ENCODE data around the gene C10orf71. TPM values are rescaled to one million over a fixed set of nuclear protein-coding genes. Genes with fewer than 3 reads are reported as not detected.
A peak's percentile ranks its signal among the peaks of the same experiment; 100 is the strongest.

Gene C10orf71
- polyA plus RNA-seq, 1 of the 3 experiments (the other 2 are of a cell fraction): not detected

DNA sequence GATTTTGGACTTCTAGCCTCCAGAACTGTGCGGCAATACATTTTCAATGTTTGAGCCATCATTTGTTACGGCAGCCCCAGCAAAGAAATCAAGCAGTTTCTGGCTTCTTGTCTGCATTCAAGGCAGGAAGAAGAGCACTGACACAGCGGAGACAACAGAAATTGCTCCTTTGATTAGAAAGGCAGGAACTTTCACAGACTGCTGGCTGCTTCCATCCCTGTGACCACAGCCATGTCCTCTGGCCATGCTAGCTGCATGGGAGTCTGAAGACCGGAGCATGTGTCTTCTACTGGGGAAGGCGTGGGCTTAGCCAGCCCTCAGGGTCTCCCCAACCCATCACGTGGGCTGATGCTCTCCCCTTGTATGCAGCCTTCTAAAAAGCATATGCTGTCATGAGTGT is 19.1 kb downstream of the C10orf71 start (continued):
- TF ChIP-seq FOXM1 (IDR thresholded peaks at IDR 0.05; ENCODE audit: low read depth): no peak
- TF ChIP-seq, protein P1, sequence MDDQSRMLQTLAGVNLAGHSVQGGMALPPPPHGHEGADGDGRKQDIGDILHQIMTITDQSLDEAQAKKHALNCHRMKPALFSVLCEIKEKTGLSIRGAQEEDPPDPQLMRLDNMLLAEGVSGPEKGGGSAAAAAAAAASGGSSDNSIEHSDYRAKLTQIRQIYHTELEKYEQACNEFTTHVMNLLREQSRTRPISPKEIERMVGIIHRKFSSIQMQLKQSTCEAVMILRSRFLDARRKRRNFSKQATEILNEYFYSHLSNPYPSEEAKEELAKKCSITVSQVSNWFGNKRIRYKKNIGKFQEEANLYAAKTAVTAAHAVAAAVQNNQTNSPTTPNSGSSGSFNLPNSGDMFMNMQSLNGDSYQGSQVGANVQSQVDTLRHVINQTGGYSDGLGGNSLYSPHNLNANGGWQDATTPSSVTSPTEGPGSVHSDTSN (IDR thresholded peaks at IDR 0.05): no peak
- TF ChIP-seq FOSL2 (IDR thresholded peaks at IDR 0.05; ENCODE audit: borderline replicate concordance, low read depth): no peak

DNA sequence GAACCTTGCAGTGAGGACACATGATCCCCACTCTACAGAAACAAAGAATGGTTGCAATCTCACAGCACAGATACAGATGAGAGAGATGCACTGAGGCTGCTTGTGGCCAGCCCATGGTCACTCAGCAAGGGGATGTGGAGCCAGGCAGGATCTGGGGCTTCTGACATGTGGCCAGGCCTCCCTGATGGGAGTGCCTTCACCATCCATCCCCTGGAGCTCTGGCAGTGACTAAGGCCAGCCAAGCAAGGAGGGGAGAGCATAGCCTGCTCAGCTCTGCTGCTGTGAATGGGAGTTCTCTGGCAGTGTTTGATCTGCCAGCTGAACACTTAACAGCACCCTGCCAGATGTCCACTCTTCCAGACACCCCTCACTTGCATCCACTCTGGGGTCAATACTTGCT is 19.8 kb downstream of the C10orf71 start:
- no peak overlapping the region for H3K4me2 ChIP-seq
- H3K27me3 ChIP-seq (ENCODE audit: insufficient read depth): no peaks in the 10 kb centered on the region
- H3F3A ChIP-seq (replicated peaks; ENCODE audit: insufficient read depth): no peaks in the 10 kb centered on the region
- peaks cover 0 to 22% of the 10 kb centered on the region in 2 experiments; a peak in 1 of 4 replicates for H3K4me1 ChIP-seq (ENCODE audit: control insufficient read depth in 1 of 2, insufficient read depth in 2 of 2, low read depth in 1 of 2, low read length in 1 of 2)
- peak; percentile 75; the same call in 1 of the 2 replicates for TF ChIP-seq MXI1 (IDR thresholded peaks at IDR 0.05; ENCODE audit: low read depth, low read length)
- TF ChIP-seq, protein P2, sequence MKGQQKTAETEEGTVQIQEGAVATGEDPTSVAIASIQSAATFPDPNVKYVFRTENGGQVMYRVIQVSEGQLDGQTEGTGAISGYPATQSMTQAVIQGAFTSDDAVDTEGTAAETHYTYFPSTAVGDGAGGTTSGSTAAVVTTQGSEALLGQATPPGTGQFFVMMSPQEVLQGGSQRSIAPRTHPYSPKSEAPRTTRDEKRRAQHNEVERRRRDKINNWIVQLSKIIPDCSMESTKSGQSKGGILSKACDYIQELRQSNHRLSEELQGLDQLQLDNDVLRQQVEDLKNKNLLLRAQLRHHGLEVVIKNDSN (IDR thresholded peaks at IDR 0.05; ENCODE audit: borderline replicate concordance, low read depth): no peak
- CTCF ChIA-PET: interaction anchor here (0.7 kb wide), 1 partner anchor 194 kb away, joined by 3 read pairs; no protein-coding TSS in a partner anchor
- H3K4me3 ChIP-seq (ENCODE audit: low read depth in 2 of 2, low read length in 1 of 2): no peak overlapping the region
- H3K79me2 ChIP-seq (ENCODE audit: insufficient read depth): no peaks in the 10 kb centered on the region
- peak; percentile 64 for DNase-seq
- no peak overlapping the region for H2AFZ ChIP-seq (ENCODE audit: low read depth)
- peak overlapping the region in 1 of 2 experiments; percentile 76; a peak in 2 of 4 replicates for H3K27ac ChIP-seq (ENCODE audit: low read depth in 2 of 2, low read length in 1 of 2)
- no peaks in the 10 kb centered on the region for H4K20me1 ChIP-seq (ENCODE audit: insufficient read depth)
- no peaks in the 10 kb centered on the region for H3K9me2 ChIP-seq
- POLR2A ChIA-PET: interaction anchor here (0.6 kb wide), 1 partner anchor 23 kb away, joined by 3 read pairs; no protein-coding TSS in a partner anchor
- H3K9me3 ChIP-seq: no peaks in the 10 kb centered on the region
- H3K9ac ChIP-seq: no peak overlapping the region
- H3K36me3 ChIP-seq (replicated peaks in 1 of 2; ENCODE audit: control insufficient read depth in 1 of 2, insufficient read depth in 2 of 2, low read length in 1 of 2): no peaks in the 10 kb centered on the region

GRCh38 chr10:49319206-49319605 is 20.2 kb downstream of the C10orf71 start:
- CTCF ChIA-PET: interaction anchor here (0.7 kb wide), 1 partner anchor 193 kb away, joined by 3 read pairs; no protein-coding TSS in a partner anchor
- Histone ChIP-seq H2AFZ (ENCODE audit: low read depth) (no peak overlapping the region), H3K27me3 (ENCODE audit: insufficient read depth) (no peaks in the 10 kb centered on the region), H3K9me2 (no peaks in the 10 kb centered on the region), H3K4me1 (ENCODE audit: control insufficient read depth in 1 of 2, insufficient read depth in 2 of 2, low read depth in 1 of 2, low read length in 1 of 2) (peaks cover 0 to 22% of the 10 kb centered on the region in 2 experiments; a peak in 1 of 4 replicates), H4K20me1 (ENCODE audit: insufficient read depth) (no peaks in the 10 kb centered on the region), H3K27ac (ENCODE audit: low read depth in 2 of 2, low read length in 1 of 2) (no peak overlapping the region; a peak in 2 of 4 replicates), H3K9me3 (no peaks in the 10 kb centered on the region), H3K9ac (no peak overlapping the region), H3F3A (replicated peaks; ENCODE audit: insufficient read depth) (no peaks in the 10 kb centered on the region), H3K4me2 (no peak overlapping the region), H3K79me2 (ENCODE audit: insufficient read depth) (no peaks in the 10 kb centered on the region), H3K4me3 (ENCODE audit: low read depth in 2 of 2, low read length in 1 of 2) (no peak overlapping the region), H3K36me3 (replicated peaks in 1 of 2; ENCODE audit: control insufficient read depth in 1 of 2, insufficient read depth in 2 of 2, low read length in 1 of 2) (no peaks in the 10 kb centered on the region)
- whole genome bisulfite sequencing (ENCODE audit: low lambda C conversion rate): 75% methylated on average over 1 of the region's 1 CpG
- POLR2A ChIA-PET: interaction anchor here (0.6 kb wide), 1 partner anchor 24 kb away, joined by 3 read pairs; no protein-coding TSS in a partner anchor
- no peak for DNase-seq
- TF ChIP-seq SIN3A (IDR thresholded peaks at IDR 0.05; ENCODE audit: borderline replicate concordance, low read depth, low read length) (no peak), TAF1 (IDR thresholded peaks at IDR 0.05; ENCODE audit: borderline replicate concordance, low read depth, low read length) (no peak), RFX5 (IDR thresholded peaks at IDR 0.05; ENCODE audit: low read length) (no peak), GATA2 (CRISPR knock-in tag; IDR thresholded peaks at IDR 0.05) (no peak), RXRA (IDR thresholded peaks at IDR 0.05; ENCODE audit: borderline replicate concordance, low read depth) (no peak), TEAD4 (IDR thresholded peaks at IDR 0.05; ENCODE audit: borderline replicate concordance, insufficient read depth) (no peak), FOSL2 (IDR thresholded peaks at IDR 0.05; ENCODE audit: borderline replicate concordance, low read depth) (no peak), RAD21 (IDR thresholded peaks at IDR 0.05; ENCODE audit: low read length) (no peak), SMC3 (IDR thresholded peaks at IDR 0.05; ENCODE audit: low read depth, low read length) (no peak), FOXM1 (IDR thresholded peaks at IDR 0.05; ENCODE audit: low read depth) (no peak), REST (IDR thresholded peaks at IDR 0.05; ENCODE audit: low read depth, low read length) (no peak), NRF1 (IDR thresholded peaks at IDR 0.05; ENCODE audit: low read depth, low read length) (no peak), MEF2A (IDR thresholded peaks at IDR 0.05; ENCODE audit: borderline replicate concordance, low read depth) (no peak)
- TF ChIP-seq, protein P3, sequence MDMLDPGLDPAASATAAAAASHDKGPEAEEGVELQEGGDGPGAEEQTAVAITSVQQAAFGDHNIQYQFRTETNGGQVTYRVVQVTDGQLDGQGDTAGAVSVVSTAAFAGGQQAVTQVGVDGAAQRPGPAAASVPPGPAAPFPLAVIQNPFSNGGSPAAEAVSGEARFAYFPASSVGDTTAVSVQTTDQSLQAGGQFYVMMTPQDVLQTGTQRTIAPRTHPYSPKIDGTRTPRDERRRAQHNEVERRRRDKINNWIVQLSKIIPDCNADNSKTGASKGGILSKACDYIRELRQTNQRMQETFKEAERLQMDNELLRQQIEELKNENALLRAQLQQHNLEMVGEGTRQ (IDR thresholded peaks at IDR 0.05; ENCODE audit: borderline replicate concordance, low read depth, low read length): no peak
- TF ChIP-seq, protein P1 (IDR thresholded peaks at IDR 0.05): no peak

All from SK-N-SH (cell line).